ENCODE data around the gene MFAP1. TPM values are rescaled to one million over a fixed set of nuclear protein-coding genes. Genes with fewer than 3 reads are reported as not detected.
"Not testable (repeated sequence)": the region's sequence is repeated elsewhere in the genome, so short reads cannot be mapped to it uniquely, and the experiment has no call there.

The MFAP1 gene
- total RNA-seq, 1 experiment from 2014 or later, result 44.7 TPM

DNA sequence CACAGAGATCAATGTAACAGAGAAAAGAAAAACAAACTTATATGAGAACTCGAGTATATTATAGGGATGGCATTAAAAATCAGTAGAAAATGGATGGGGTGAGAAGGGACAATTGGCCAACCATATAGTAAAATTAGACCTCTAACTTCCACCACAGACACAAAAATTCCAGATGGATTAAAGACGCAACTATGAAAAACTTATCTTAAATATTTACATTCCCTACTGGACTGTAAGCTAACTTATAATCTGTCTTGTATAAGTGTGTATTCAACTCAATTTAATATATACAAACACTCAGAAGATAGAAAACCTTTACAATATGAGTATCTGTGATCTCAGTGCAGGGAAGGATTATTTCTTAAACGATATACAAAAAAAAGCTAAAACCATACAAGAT is 3.0 kb downstream of the MFAP1 start:
- peaks cover 11 to 19% of the 10 kb centered on the region in 2 experiments for H3K9me3 Mint-ChIP-seq
- Histone ChIP-seq H3K79me1 (ENCODE audit: insufficient read depth, low read depth, low read length, poor library complexity, severe bottlenecking) (peaks cover 12% of the 10 kb centered on the region), H2BK15ac (ENCODE audit: low read depth, low read length) (no peak overlapping the region), H3K56ac (ENCODE audit: insufficient read length, low read depth, low read length) (no peak overlapping the region), H3K14ac (ENCODE audit: insufficient read depth, low read length) (no peak overlapping the region), H3K18ac (ENCODE audit: insufficient read length, low read depth, low read length) (no peak overlapping the region), H4K8ac (replicated peaks; ENCODE audit: insufficient read length, low read depth, low read length) (no peak overlapping the region), H3K4me1 (ENCODE audit: insufficient read depth, low read length) (no peaks in the 10 kb centered on the region; the same call in 1 of the 2 replicates), H3K23me2 (ENCODE audit: insufficient read length, low read depth, low read length, poor library complexity, severe bottlenecking) (peaks cover 3% of the 10 kb centered on the region), H2BK5ac (ENCODE audit: insufficient read length, low read length) (no peak overlapping the region), H2BK120ac (ENCODE audit: low read depth, low read length, poor library complexity, severe bottlenecking) (no peak overlapping the region), H3K4me2 (ENCODE audit: insufficient read depth, insufficient read length, low read length) (no peak overlapping the region), H3K27me3 (ENCODE audit: insufficient read depth, low read length) (no peaks in the 10 kb centered on the region), H2AFZ (ENCODE audit: low read length) (no peak overlapping the region), H4K91ac (ENCODE audit: insufficient read length, low read depth, low read length) (no peak overlapping the region), H2AK5ac (ENCODE audit: insufficient read length, low read length) (no peak overlapping the region), H4K5ac (ENCODE audit: insufficient read length, low read depth, low read length) (no peak overlapping the region), H3K9ac (ENCODE audit: extremely low read depth, insufficient read length, low read length) (no peak overlapping the region), H3K4ac (ENCODE audit: low read depth, low read length) (no peak overlapping the region), H3T11ph (ENCODE audit: low read length) (no peak overlapping the region), H4K20me1 (ENCODE audit: control insufficient read depth, insufficient read depth, insufficient read length) (no peaks in the 10 kb centered on the region), H3K27ac (ENCODE audit: insufficient read length, low read depth, low read length) (no peak overlapping the region), H2BK20ac (ENCODE audit: low read depth, low read length, poor library complexity, severe bottlenecking) (no peak overlapping the region), H2BK12ac (ENCODE audit: insufficient read length, low read depth, low read length) (no peak overlapping the region), H3K79me2 (ENCODE audit: insufficient read depth, low read length) (peaks cover 4% of the 10 kb centered on the region; the same call in 1 of the 2 replicates), H3K23ac (ENCODE audit: insufficient read length, low read depth, low read length) (no peak overlapping the region), H3K9me3 (ENCODE audit: control insufficient read depth, low read depth, low read length) (no peaks in the 10 kb centered on the region)
- DNase-seq, result no peak
- TF ChIP-seq, protein P1, sequence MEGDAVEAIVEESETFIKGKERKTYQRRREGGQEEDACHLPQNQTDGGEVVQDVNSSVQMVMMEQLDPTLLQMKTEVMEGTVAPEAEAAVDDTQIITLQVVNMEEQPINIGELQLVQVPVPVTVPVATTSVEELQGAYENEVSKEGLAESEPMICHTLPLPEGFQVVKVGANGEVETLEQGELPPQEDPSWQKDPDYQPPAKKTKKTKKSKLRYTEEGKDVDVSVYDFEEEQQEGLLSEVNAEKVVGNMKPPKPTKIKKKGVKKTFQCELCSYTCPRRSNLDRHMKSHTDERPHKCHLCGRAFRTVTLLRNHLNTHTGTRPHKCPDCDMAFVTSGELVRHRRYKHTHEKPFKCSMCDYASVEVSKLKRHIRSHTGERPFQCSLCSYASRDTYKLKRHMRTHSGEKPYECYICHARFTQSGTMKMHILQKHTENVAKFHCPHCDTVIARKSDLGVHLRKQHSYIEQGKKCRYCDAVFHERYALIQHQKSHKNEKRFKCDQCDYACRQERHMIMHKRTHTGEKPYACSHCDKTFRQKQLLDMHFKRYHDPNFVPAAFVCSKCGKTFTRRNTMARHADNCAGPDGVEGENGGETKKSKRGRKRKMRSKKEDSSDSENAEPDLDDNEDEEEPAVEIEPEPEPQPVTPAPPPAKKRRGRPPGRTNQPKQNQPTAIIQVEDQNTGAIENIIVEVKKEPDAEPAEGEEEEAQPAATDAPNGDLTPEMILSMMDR (conservative IDR thresholded peaks at IDR 0.05), result no peak
- H3K36me3 Mint-ChIP-seq (ENCODE audit: insufficient read depth in 1 of 3, low read depth in 3 of 3), result peaks cover 18 to 41% (median 36%) of the 10 kb centered on the region in 3 experiments
- H3K4me3 Mint-ChIP-seq, result no peak overlapping the region
- WGBS (ENCODE audit: extremely low coverage, insufficient read length, low lambda C conversion rate), result no CpG with 5 or more reads among the region's 3 CpGs
- H3K4me1 Mint-ChIP-seq, result 0 out of 4 replicates have a peak, but pooled peaks cover 0 to 6% of the 10 kb centered on the region in 2 experiments
- peak overlapping the region in 1 of 3 experiments; percentile 5; a peak in 1 of 7 replicates for H3K27ac Mint-ChIP-seq
- peaks cover 12% of the 10 kb centered on the region for H3K27me3 Mint-ChIP-seq (ENCODE audit: low read depth)

DNA sequence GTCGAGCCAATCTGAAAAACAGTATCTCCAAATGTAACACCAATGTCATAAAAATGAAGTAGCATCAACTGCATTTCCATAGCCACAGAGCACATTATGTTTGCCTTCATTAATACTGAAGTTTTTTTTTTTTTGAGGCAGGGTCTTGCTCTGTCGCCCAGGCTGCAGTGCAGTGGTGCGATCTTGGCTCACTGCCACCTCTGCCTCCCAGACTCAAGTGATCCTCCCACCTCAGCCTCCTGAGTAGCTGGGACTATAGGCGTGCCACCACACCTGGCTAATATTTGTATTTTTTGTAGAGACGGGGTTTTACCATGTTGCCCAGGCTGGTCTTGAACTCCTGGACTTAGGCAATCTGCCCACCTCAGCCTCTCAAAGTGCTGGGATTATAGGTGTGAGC is 9.4 kb downstream of the MFAP1 start:
- peaks cover 30 to 83% (median 62%) of the 10 kb centered on the region in 3 experiments; a peak in 6 of 7 replicates for H3K36me3 Mint-ChIP-seq (ENCODE audit: insufficient read depth in 1 of 3, low read depth in 3 of 3)
- not testable (repeated sequence) for H2BK20ac ChIP-seq (ENCODE audit: low read depth, low read length, poor library complexity, severe bottlenecking); H2BK12ac ChIP-seq (ENCODE audit: insufficient read length, low read depth, low read length); H4K8ac ChIP-seq (replicated peaks; ENCODE audit: insufficient read length, low read depth, low read length); H3K56ac ChIP-seq (ENCODE audit: insufficient read length, low read depth, low read length); H2AK5ac ChIP-seq (ENCODE audit: insufficient read length, low read length); H2BK5ac ChIP-seq (ENCODE audit: insufficient read length, low read length); H3K9me3 ChIP-seq (ENCODE audit: control insufficient read depth, low read depth, low read length); H4K91ac ChIP-seq (ENCODE audit: insufficient read length, low read depth, low read length); H3K79me2 ChIP-seq (ENCODE audit: insufficient read depth, low read length); H3K9ac ChIP-seq (ENCODE audit: extremely low read depth, insufficient read length, low read length); H4K5ac ChIP-seq (ENCODE audit: insufficient read length, low read depth, low read length); H3K4me2 ChIP-seq (ENCODE audit: insufficient read depth, insufficient read length, low read length); H3K27me3 Mint-ChIP-seq (ENCODE audit: low read depth); H3K14ac ChIP-seq (ENCODE audit: insufficient read depth, low read length); H3K9me3 Mint-ChIP-seq; H3K18ac ChIP-seq (ENCODE audit: insufficient read length, low read depth, low read length); H4K20me1 ChIP-seq (ENCODE audit: control insufficient read depth, insufficient read depth, insufficient read length); H3K4ac ChIP-seq (ENCODE audit: low read depth, low read length); H3K27ac ChIP-seq (ENCODE audit: insufficient read length, low read depth, low read length); H3K27me3 ChIP-seq (ENCODE audit: insufficient read depth, low read length); H3K23me2 ChIP-seq (ENCODE audit: insufficient read length, low read depth, low read length, poor library complexity, severe bottlenecking); H3K27ac Mint-ChIP-seq; H3K79me1 ChIP-seq (ENCODE audit: insufficient read depth, low read depth, low read length, poor library complexity, severe bottlenecking); DNase-seq; H3K4me1 ChIP-seq (ENCODE audit: insufficient read depth, low read length); H2BK15ac ChIP-seq (ENCODE audit: low read depth, low read length); H3K23ac ChIP-seq (ENCODE audit: insufficient read length, low read depth, low read length); H3T11ph ChIP-seq (ENCODE audit: low read length); H3K4me3 Mint-ChIP-seq; H3K4me1 Mint-ChIP-seq; H2BK120ac ChIP-seq (ENCODE audit: low read depth, low read length, poor library complexity, severe bottlenecking); H2AFZ ChIP-seq (ENCODE audit: low read length)
- no CpG with 5 or more reads among the region's 5 CpGs for WGBS (ENCODE audit: extremely low coverage, insufficient read length, low lambda C conversion rate)

All from H9 (cell line).